GM12878 (cell line): ENCODE results near the gene NLGN1. TPM values are rescaled to one million over a fixed set of nuclear protein-coding genes. Genes with fewer than 3 reads are reported as not detected.

Source experiments
- ATAC-seq: fragments of 200-7000 bp; cut with Tn5 transposase; 3 replicates; pipeline ENCODE4 v1.9.1; 2020; ENCODE audit warnings: mild to moderate bottlenecking, moderate library complexity
- BruUV-seq: library from RNA; stranded (reverse); fragments of 400-500 nt; replicated peaks from 2 replicates; lab custom pipeline; 2021; lab: Mats Ljungman, UMichigan
- CTCF ChIA-PET: fragments of 300-600 bp; sonication (Branson Sonifier 250); formaldehyde crosslinking; extraction: SDS; loops from one replicate; lab custom pipeline; 2021; ENCODE audit warnings: inconsistent platforms; lab: Yijun Ruan, JAX
- POLR2A ChIA-PET: fragments of 350-600 bp; formaldehyde crosslinking; extraction: SDS; loops from one replicate; lab custom pipeline; 2021; ENCODE audit warnings: inconsistent platforms; lab: Charles Lee
- RAD21 ChIA-PET: fragments of 300-600 bp; sonication (Branson Sonifier 250); formaldehyde crosslinking; loops from one replicate; lab custom pipeline; 2023; ENCODE audit warnings: antibody characterized with exemption; ENCODE audit not compliant: unreplicated experiment; lab: Charles Lee
- SMC1A ChIA-PET: fragments of 300-600 bp; sonication (Branson Sonifier 250); formaldehyde crosslinking; loops from one replicate; lab custom pipeline; 2023; ENCODE audit not compliant: unreplicated experiment, uncharacterized antibody; lab: Charles Lee
- DNase-seq: peaks from one replicate; pipeline ENCODE4 v3.0.0-alpha.2; 2011; ENCODE audit warnings: low read depth, low spot score
- FAIRE-seq: peaks from 3 replicates; lab custom pipeline; 2011; peaks lifted over from hg19 to GRCh38; lab: Jason Lieb, UNC
- H2AFZ ChIP-seq: 2 replicates; pipeline ENCODE4 v1.6.0; 2011; ENCODE audit warnings: low read depth, low read length, control low read depth; ENCODE audit not compliant: control insufficient read depth
- H3K27ac ChIP-seq: 2 replicates; pipeline ENCODE4 v1.5.1; 2011; ENCODE audit warnings: control low read depth; ENCODE audit not compliant: control insufficient read depth, insufficient read depth
- H3K27me3 ChIP-seq, 2 experiments: replicated peaks in 1 of 2; 2 replicates each; pipeline versions ENCODE4 v1.6.0 to v1.6.1; 2011; ENCODE audit warnings: low read length in 1 of 2; ENCODE audit not compliant: control insufficient read depth in 2 of 2, insufficient read depth in 2 of 2
- H3K36me3 ChIP-seq, 2 experiments: 2 replicates each; pipeline ENCODE4 v1.5.1; 2011; ENCODE audit warnings: low read length in 1 of 2; ENCODE audit not compliant: control insufficient read depth in 2 of 2, insufficient read depth in 2 of 2
- H3K4me1 ChIP-seq: 2 replicates; pipeline ENCODE4 v1.6.1; 2011; ENCODE audit warnings: mild to moderate bottlenecking, low read length, moderate library complexity, mixed read lengths; ENCODE audit not compliant: control insufficient read depth, insufficient read depth
- H3K4me2 ChIP-seq: 2 replicates; pipeline ENCODE4 v1.6.0; 2011; ENCODE audit warnings: control low read depth; ENCODE audit not compliant: control insufficient read depth, insufficient read depth
- H3K4me3 ChIP-seq: fragments of 200-600 bp; sonication (generic); 2 replicates; pipeline ENCODE4 v1.5.1; 2016
- H3K79me2 ChIP-seq: 2 replicates; pipeline ENCODE4 v1.6.0; 2011; ENCODE audit warnings: low read length; ENCODE audit not compliant: control insufficient read depth, insufficient read depth
- H3K9ac ChIP-seq: 2 replicates; pipeline ENCODE4 v1.8.0; 2011; ENCODE audit warnings: low read length, control low read depth, mixed read lengths; ENCODE audit not compliant: control insufficient read depth, insufficient read depth
- H3K9me3 ChIP-seq: replicated peaks from 3 replicates; pipeline ENCODE4 v1.5.1; 2011; ENCODE audit warnings: mild to moderate bottlenecking, low read length; ENCODE audit not compliant: control insufficient read depth, insufficient read depth
- H4K20me1 ChIP-seq: 2 replicates; pipeline ENCODE4 v1.6.0; 2011; ENCODE audit not compliant: control insufficient read depth, insufficient read depth
- IKZF2 ChIP-seq, 2 experiments: fragments of 450-650 bp; IDR thresholded peaks; 2 replicates each; pipeline ENCODE4 v1.6.1; 2017; ENCODE audit warnings: mild to moderate bottlenecking in 2 of 2, moderate library complexity in 2 of 2
- NR2C2 ChIP-seq: IDR thresholded peaks from 2 replicates; pipeline ENCODE4 v1.6.1; 2011; ENCODE audit warnings: borderline replicate concordance, low read depth; ENCODE audit not compliant: control insufficient read depth, insufficient read length
- NR2F1 ChIP-seq: fragments of 450-650 bp; conservative IDR thresholded peaks from 2 replicates; pipeline ENCODE4 v1.6.1; 2017; ENCODE audit warnings: mild to moderate bottlenecking
- POLR2A ChIP-seq: IDR thresholded peaks from 2 replicates; pipeline ENCODE4 v1.6.1; 2011; ENCODE audit warnings: low read depth, mild to moderate bottlenecking, low read length
- POLR2AphosphoS5 ChIP-seq: IDR thresholded peaks from 2 replicates; pipeline ENCODE4 v1.6.1; 2011; ENCODE audit warnings: mild to moderate bottlenecking, low read length, inconsistent platforms
- SPI1 ChIP-seq: IDR thresholded peaks from 2 replicates; pipeline ENCODE4 v1.6.1; 2011; ENCODE audit warnings: low read depth, mild to moderate bottlenecking, low read length, moderate library complexity, borderline replicate concordance; ENCODE audit not compliant: insufficient read depth
- ZNF274 ChIP-seq: IDR thresholded peaks from one replicate; pipeline ENCODE4 v1.8.0; 2011; ENCODE audit not compliant: insufficient read length, insufficient read depth
- ZSCAN29 ChIP-seq: fragments of 450-650 bp; IDR thresholded peaks from 2 replicates; pipeline ENCODE4 v1.6.1; 2017; ENCODE audit warnings: mild to moderate bottlenecking, moderate library complexity
- ZZZ3 ChIP-seq: IDR thresholded peaks from 2 replicates; pipeline ENCODE4 v1.6.1; 2011; ENCODE audit warnings: low read depth; ENCODE audit not compliant: control insufficient read depth, insufficient read length
- WGBS: methylation state at CpG from one replicate; pipeline ENCODE4 v1.1.6; 2016; ENCODE audit warnings: low lambda C conversion rate; ENCODE audit not compliant: insufficient replicate concordance, insufficient coverage; ENCODE audit errors: missing lambda C conversion rate; 5-methylcytosine and 5-hydroxymethylcytosine counted together
- in situ Hi-C: fragments of 300-500 bp; cut with MboI; formaldehyde crosslinking; loops from 9 replicates; pipeline ENCODE4 v1.14.3; 2018; ENCODE audit warnings: mixed read lengths
- intact Hi-C: fragments of 100-400 bp; cut with micrococcal nuclease; formaldehyde crosslinking; loops from one replicate; pipeline ENCODE4 v1.14.2; 2022; ENCODE audit not compliant: unreplicated experiment
- polyA plus RNA-seq, 11 experiments: library from polyadenylated mRNA; depleted of rRNA in 4 of 11; unstranded in 6 of 11; stranded (reverse) in 5 of 11; fragments of >200 nt; fragmentation: Nextera tagmentation in 4 of 11; fragmentation: Illumina TruSeq in 1 of 11; extraction: Ambion mirVana in 4 of 11; extraction: Trizol in 1 of 11; gene quantifications; 1 replicate in 1 of 11; 2 replicates in 10 of 11; pipeline versions ENCODE4 v1.2.1 to v1.2.3, GENCODE V29; 2011 to 2016; ENCODE audit warnings: inconsistent platforms in 2 of 11, missing spikeins in 2 of 11, low read depth in 1 of 11
- total RNA-seq, 4 experiments: library from RNA; depleted of rRNA in 3 of 4; stranded (reverse); fragments of >200 nt in 3 of 4; fragmentation: Illumina TruSeq in 1 of 4; extraction: Trizol in 1 of 4; gene quantifications; 2 replicates each; pipeline versions ENCODE4 v1.2.1 to v1.2.3, GENCODE V29; 2013 to 2021
- TF ChIP-seq, protein P1 (sequence below): fragments of 450-650 bp; IDR thresholded peaks from 2 replicates; pipeline ENCODE4 v1.6.1; 2018; ENCODE audit warnings: mild to moderate bottlenecking, low read depth, moderate library complexity; ENCODE audit not compliant: partially characterized antibody
- TF ChIP-seq, protein P2 (sequence below): IDR thresholded peaks from 2 replicates; pipeline ENCODE4 v1.6.1; 2011; ENCODE audit warnings: mild to moderate bottlenecking, low read depth, low read length, moderate library complexity; ENCODE audit not compliant: insufficient replicate concordance
- TF ChIP-seq, protein P3 (sequence below): fragments of 450-650 bp; IDR thresholded peaks from 2 replicates; pipeline ENCODE4 v1.6.1; 2016; ENCODE audit warnings: mild to moderate bottlenecking

NLGN1 gene
- total and polyA plus RNA-seq, 10 of the 15 experiments (the other 5 are each of a cell fraction or from before 2014, with no cell fraction given), result not detected

DNA sequence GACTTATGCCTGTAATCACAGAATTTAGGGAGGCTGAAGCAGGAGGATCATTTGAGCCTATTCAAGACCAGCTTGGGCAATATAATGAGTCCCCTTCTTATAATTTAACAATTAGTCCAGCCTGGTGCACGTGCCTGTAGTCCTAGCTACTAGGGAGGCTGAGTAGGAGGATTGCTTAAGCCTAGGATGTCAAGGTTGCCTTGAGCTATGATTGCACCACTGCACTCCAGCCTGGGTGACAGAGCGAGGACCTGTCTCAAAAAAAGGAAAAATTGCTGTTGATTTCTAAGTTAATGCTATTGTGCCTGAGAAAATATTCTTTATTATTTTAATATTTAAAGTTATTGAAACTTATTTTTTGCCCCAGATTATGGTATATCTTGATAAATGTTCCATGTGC lies 159.0 kb downstream of the NLGN1 start:
- 16% methylated on average over 2 of the region's 2 CpGs for WGBS
- no peak overlapping the region for H3K27ac ChIP-seq
- CTCF ChIA-PET, result no interaction called here
- no peaks in the 10 kb centered on the region for H3K79me2 ChIP-seq
- no peak overlapping the region for H3K9ac ChIP-seq
- no peak overlapping the region for H2AFZ ChIP-seq
- H3K4me1 ChIP-seq, result no peaks in the 10 kb centered on the region
- in situ Hi-C loops, result no loop called here
- no TSS peak for BruUV-seq
- H3K4me2 ChIP-seq, result no peak overlapping the region
- no peaks in the 10 kb centered on the region for H3K36me3 ChIP-seq
- DNase-seq, result no peak
- no peak overlapping the region for H3K4me3 ChIP-seq
- H3K27me3 ChIP-seq, result no peaks in the 10 kb centered on the region
- POLR2A ChIA-PET, result no interaction called here
- SMC1A ChIA-PET, result no interaction called here
- H3K9me3 ChIP-seq, result no peaks in the 10 kb centered on the region
- no peak for FAIRE-seq
- RAD21 ChIA-PET, result no interaction called here
- H4K20me1 ChIP-seq, result no peaks in the 10 kb centered on the region
- no peak for ATAC-seq
- no peak for TF ChIP-seq NR2F1
- TF ChIP-seq, all 136 proteins: peak for 0
- intact Hi-C loops, result loop anchor here (10.0 kb wide), 1 partner anchor 742 kb away; no protein-coding TSS in a partner anchor

DNA sequence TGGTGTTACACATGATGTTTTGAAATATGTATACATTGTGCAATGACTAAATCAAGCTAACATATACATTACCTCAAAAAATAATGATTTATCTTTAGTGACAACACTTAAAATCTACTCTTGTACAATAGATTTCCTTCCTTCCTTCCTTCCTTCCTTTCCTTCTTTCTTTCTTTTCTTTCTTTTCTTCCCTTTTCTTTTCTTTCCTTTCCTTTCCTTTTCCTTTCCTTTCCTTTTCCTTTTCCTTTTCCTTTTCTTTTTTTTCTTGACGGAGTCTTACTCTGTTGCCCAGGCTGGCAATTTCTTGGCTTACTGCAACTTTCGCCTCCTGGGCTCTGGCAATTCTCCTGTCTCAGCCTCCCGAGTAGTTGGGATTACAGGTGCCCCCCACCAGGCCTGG lies 170.5 kb downstream of the NLGN1 start:
- Histone ChIP-seq H3K36me3 (no peaks in the 10 kb centered on the region), H3K27ac (no peak overlapping the region), H3K79me2 (no peaks in the 10 kb centered on the region), H3K27me3 (no peaks in the 10 kb centered on the region), H3K4me1 (no peaks in the 10 kb centered on the region), H3K4me3 (no peak overlapping the region), H3K9ac (no peak overlapping the region), H3K4me2 (no peak overlapping the region), H3K9me3 (no peaks in the 10 kb centered on the region), H2AFZ (no peak overlapping the region), H4K20me1 (no peaks in the 10 kb centered on the region)
- in situ Hi-C loops (no loop called here), intact Hi-C loops (no loop called here)
- RAD21 ChIA-PET, result no interaction called here
- TF ChIP-seq ZSCAN29 (no peak), ZZZ3 (no peak), IKZF2 (IDR thresholded peaks at IDR 0.05) (no peak), ZNF274 (no peak), POLR2AphosphoS5 (no peak), SPI1 (no peak), NR2C2 (no peak), POLR2A (no peak)
- TF ChIP-seq, protein P1, sequence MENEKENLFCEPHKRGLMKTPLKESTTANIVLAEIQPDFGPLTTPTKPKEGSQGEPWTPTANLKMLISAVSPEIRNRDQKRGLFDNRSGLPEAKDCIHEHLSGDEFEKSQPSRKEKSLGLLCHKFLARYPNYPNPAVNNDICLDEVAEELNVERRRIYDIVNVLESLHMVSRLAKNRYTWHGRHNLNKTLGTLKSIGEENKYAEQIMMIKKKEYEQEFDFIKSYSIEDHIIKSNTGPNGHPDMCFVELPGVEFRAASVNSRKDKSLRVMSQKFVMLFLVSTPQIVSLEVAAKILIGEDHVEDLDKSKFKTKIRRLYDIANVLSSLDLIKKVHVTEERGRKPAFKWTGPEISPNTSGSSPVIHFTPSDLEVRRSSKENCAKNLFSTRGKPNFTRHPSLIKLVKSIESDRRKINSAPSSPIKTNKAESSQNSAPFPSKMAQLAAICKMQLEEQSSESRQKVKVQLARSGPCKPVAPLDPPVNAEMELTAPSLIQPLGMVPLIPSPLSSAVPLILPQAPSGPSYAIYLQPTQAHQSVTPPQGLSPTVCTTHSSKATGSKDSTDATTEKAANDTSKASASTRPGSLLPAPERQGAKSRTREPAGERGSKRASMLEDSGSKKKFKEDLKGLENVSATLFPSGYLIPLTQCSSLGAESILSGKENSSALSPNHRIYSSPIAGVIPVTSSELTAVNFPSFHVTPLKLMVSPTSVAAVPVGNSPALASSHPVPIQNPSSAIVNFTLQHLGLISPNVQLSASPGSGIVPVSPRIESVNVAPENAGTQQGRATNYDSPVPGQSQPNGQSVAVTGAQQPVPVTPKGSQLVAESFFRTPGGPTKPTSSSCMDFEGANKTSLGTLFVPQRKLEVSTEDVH, result no peak
- TF ChIP-seq, protein P2, sequence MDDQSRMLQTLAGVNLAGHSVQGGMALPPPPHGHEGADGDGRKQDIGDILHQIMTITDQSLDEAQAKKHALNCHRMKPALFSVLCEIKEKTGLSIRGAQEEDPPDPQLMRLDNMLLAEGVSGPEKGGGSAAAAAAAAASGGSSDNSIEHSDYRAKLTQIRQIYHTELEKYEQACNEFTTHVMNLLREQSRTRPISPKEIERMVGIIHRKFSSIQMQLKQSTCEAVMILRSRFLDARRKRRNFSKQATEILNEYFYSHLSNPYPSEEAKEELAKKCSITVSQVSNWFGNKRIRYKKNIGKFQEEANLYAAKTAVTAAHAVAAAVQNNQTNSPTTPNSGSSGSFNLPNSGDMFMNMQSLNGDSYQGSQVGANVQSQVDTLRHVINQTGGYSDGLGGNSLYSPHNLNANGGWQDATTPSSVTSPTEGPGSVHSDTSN, result no peak
- TF ChIP-seq, protein P3, sequence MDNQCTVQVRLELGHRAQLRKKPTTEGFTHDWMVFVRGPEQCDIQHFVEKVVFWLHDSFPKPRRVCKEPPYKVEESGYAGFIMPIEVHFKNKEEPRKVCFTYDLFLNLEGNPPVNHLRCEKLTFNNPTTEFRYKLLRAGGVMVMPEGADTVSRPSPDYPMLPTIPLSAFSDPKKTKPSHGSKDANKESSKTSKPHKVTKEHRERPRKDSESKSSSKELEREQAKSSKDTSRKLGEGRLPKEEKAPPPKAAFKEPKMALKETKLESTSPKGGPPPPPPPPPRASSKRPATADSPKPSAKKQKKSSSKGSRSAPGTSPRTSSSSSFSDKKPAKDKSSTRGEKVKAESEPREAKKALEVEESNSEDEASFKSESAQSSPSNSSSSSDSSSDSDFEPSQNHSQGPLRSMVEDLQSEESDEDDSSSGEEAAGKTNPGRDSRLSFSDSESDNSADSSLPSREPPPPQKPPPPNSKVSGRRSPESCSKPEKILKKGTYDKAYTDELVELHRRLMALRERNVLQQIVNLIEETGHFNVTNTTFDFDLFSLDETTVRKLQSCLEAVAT, result no peak
- FAIRE-seq (no peak), ATAC-seq (no peak), DNase-seq (no peak)
- POLR2A ChIA-PET, result no interaction called here
- CTCF ChIA-PET, result no interaction called here
- SMC1A ChIA-PET, result no interaction called here
- 57% methylated on average over 3 of the region's 3 CpGs for WGBS
- BruUV-seq, result no TSS peak
